ACC112 (cell line): Measurements from ENCODE around the gene HOXC13.

ENCODE experiments used
- H2AFZ ChIP-seq: fragments of 200-600 bp; sonication (generic); one replicate; pipeline ENCODE4 v1.6.0; 2017; ENCODE audit warnings: antibody characterized with exemption, low read length; ENCODE audit not compliant: unreplicated experiment
- H3K27ac ChIP-seq: fragments of 200-600 bp; sonication (generic); 2 replicates; pipeline ENCODE4 v1.5.1; 2014; ENCODE audit warnings: low read depth, mild to moderate bottlenecking, antibody characterized with exemption, low read length, moderate library complexity
- H3K27me3 ChIP-seq: fragments of 200-600 bp; sonication (generic); 2 replicates; pipeline ENCODE4 v1.6.1; 2014; ENCODE audit warnings: mild to moderate bottlenecking, antibody characterized with exemption, low read length, moderate library complexity, mixed read lengths; ENCODE audit not compliant: insufficient read depth
- H3K36me3 ChIP-seq: fragments of 200-600 bp; sonication (generic); 2 replicates; pipeline ENCODE4 v1.6.1; 2016; ENCODE audit warnings: mild to moderate bottlenecking, antibody characterized with exemption, low read length, moderate library complexity, mixed read lengths; ENCODE audit not compliant: insufficient read depth
- H3K4me1 ChIP-seq: fragments of 200-600 bp; sonication (generic); one replicate; pipeline ENCODE4 v1.6.1; 2016; ENCODE audit warnings: low read length, mixed read lengths; ENCODE audit not compliant: insufficient read depth, unreplicated experiment, control insufficient read depth
- H3K4me3 ChIP-seq: fragments of 200-600 bp; sonication (generic); 2 replicates; pipeline ENCODE4 v1.5.1; 2014; ENCODE audit warnings: mild to moderate bottlenecking, low read depth, low read length
- H3K79me2 ChIP-seq: fragments of 200-600 bp; sonication (generic); one replicate; pipeline ENCODE4 v1.6.0; 2016; ENCODE audit warnings: low read length; ENCODE audit not compliant: control insufficient read depth, unreplicated experiment, insufficient read depth

The HOXC13 gene

GRCh38 chr12:53950789-53951576, 12.4 kb downstream of the HOXC13 start:
- H3K27ac ChIP-seq, result no peak overlapping the region
- H3K36me3 ChIP-seq, result no peaks in the 10 kb centered on the region
- H3K79me2 ChIP-seq, result no peaks in the 10 kb centered on the region
- H3K4me3 ChIP-seq, result no peak overlapping the region
- H3K27me3 ChIP-seq, result peaks cover 100% of the 10 kb centered on the region
- H3K4me1 ChIP-seq, result no peaks in the 10 kb centered on the region
- no peak overlapping the region for H2AFZ ChIP-seq

DNA sequence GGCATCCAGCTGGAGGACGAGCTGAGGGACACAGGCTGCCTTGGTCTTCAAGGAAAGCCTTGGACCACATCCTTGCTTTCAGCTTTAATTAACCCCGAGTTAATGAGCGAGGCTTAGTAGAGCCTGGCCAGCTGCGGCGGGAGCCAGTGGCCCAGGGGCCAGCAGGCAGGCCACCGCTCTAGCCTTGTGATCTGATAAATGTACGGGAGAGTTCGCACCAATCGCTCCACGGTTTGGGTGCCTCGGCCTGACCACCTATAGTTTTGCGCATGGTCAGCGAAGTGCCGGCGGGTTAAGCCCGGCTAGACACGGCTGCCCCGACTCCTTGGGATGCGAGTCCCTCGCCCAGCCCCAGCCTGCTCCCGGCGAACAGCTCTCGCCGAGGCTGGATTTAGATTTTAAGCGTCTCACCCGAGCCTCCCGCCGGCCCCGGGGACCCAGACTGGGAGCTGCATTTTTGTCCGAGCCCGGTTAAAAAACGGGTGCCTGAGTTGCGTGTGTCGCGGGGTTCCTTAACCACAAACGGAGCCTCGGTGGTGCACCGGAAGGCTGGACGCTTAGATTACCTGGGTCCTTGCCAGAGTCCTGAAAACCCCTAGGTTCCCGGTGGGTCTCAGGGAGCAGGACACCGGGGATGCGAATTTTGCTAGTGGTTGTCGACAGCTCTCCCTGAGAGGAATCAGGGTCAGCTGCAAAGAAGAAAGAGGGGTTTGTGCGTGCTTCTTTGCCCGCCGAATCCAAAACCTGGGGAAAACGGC, 13.1 kb downstream of the HOXC13 start:
- Histone ChIP-seq H3K79me2 (no peaks in the 10 kb centered on the region), H3K4me3 (no peak overlapping the region), H3K27me3 (peaks cover 100% of the 10 kb centered on the region), H3K36me3 (no peaks in the 10 kb centered on the region), H3K27ac (no peak overlapping the region), H3K4me1 (no peaks in the 10 kb centered on the region), H2AFZ (no peak overlapping the region)

DNA sequence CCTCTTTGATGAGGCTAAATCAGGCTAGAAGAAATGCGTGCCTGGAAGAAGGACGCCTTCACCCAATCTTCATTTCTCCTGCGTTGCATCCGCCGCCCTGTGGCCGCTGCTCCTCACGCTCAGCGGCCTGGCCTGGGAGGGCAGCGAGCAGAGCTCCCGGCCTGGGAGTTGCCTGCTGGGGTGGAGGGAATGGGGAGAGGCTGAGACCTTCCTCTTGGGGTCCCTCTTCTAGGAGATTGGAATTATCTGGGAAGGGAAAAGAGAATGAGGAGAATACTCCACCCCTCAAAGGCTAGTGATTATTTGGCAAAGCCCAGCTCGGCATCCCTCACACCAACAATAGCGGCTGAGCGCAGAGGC, 13.7 kb downstream of the HOXC13 start:
- Histone ChIP-seq H3K4me1 (no peaks in the 10 kb centered on the region), H3K27ac (no peak overlapping the region), H2AFZ (no peak overlapping the region), H3K79me2 (no peaks in the 10 kb centered on the region), H3K36me3 (no peaks in the 10 kb centered on the region), H3K27me3 (peaks cover 100% of the 10 kb centered on the region), H3K4me3 (no peak overlapping the region)

- Histone ChIP-seq H3K4me3 (no peak overlapping the region), H2AFZ (no peak overlapping the region), H3K27me3 (peaks cover 100% of the 10 kb centered on the region), H3K27ac (no peak overlapping the region), H3K79me2 (no peaks in the 10 kb centered on the region), H3K36me3 (no peaks in the 10 kb centered on the region), H3K4me1 (no peaks in the 10 kb centered on the region)
These were observed 14.5 kb downstream of the HOXC13 start for GRCh38 chr12:53952871-53953734.

- H3K27me3 ChIP-seq, result peaks cover 100% of the 10 kb centered on the region
- H3K36me3 ChIP-seq, result no peaks in the 10 kb centered on the region
- no peak overlapping the region for H2AFZ ChIP-seq
- no peaks in the 10 kb centered on the region for H3K4me1 ChIP-seq
- H3K27ac ChIP-seq, result no peak overlapping the region
- H3K79me2 ChIP-seq, result no peaks in the 10 kb centered on the region
- no peak overlapping the region for H3K4me3 ChIP-seq
These were observed 15.4 kb downstream of the HOXC13 start for GRCh38 chr12:53953831-53954693.

- no peaks in the 10 kb centered on the region for H3K36me3 ChIP-seq
- no peaks in the 10 kb centered on the region for H3K4me1 ChIP-seq
- no peak within 1 kb of the TSS for H3K4me3 ChIP-seq
- H3K79me2 ChIP-seq, result no peaks in the 10 kb centered on the region
- H2AFZ ChIP-seq, result no peak within 1 kb of the TSS
- no peak within 1 kb of the TSS for H3K27ac ChIP-seq
- peaks cover 100% of the 10 kb centered on the region for H3K27me3 ChIP-seq
These were observed 16.0 kb downstream of the HOXC13 start, which contains the start of gene HOXC12 for GRCh38 chr12:53954694-53955035. Gene HOXC12 (plus strand): TSS chr12:53954903. CDS start chr12:53954930, 27 bp downstream.

DNA sequence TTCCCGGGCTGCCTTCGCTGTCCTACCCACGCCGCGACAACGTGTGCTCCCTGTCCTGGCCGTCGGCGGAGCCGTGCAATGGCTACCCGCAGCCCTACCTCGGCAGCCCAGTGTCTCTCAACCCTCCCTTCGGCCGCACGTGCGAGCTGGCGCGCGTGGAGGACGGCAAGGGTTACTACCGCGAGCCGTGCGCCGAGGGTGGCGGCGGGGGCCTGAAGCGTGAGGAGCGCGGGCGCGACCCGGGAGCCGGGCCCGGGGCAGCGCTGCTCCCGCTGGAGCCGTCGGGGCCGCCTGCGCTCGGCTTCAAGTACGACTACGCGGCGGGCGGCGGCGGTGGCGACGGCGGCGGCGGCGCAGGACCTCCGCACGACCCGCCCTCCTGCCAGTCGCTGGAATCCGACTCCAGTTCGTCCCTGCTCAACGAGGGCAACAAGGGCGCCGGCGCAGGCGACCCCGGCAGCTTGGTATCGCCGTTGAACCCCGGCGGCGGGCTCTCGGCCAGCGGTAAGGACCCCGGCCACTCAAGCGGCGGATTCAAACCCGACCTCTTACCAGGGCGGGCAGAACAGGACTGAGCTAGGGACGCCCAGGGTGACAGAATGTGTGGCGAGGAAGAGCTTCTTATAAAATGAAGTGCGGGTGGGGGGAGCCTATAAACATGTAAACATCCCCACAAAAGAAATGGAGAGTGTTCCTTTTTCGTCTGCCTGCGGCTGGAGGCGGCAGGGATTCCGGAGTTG, 16.6 kb downstream of the HOXC13 start:
- H3K4me1 ChIP-seq, result no peaks in the 10 kb centered on the region
- no peak overlapping the region for H3K27ac ChIP-seq
- H3K27me3 ChIP-seq, result peaks cover 100% of the 10 kb centered on the region
- H3K4me3 ChIP-seq, result no peak overlapping the region
- no peaks in the 10 kb centered on the region for H3K79me2 ChIP-seq
- no peak overlapping the region for H2AFZ ChIP-seq
- H3K36me3 ChIP-seq, result no peaks in the 10 kb centered on the region

GRCh38 chr12:53955776-53956250, 17.2 kb downstream of the HOXC13 start:
- Histone ChIP-seq H3K4me3 (no peak overlapping the region), H2AFZ (no peak overlapping the region), H3K79me2 (no peaks in the 10 kb centered on the region), H3K27ac (no peak overlapping the region), H3K36me3 (no peaks in the 10 kb centered on the region), H3K27me3 (peaks cover 100% of the 10 kb centered on the region), H3K4me1 (no peaks in the 10 kb centered on the region)

DNA sequence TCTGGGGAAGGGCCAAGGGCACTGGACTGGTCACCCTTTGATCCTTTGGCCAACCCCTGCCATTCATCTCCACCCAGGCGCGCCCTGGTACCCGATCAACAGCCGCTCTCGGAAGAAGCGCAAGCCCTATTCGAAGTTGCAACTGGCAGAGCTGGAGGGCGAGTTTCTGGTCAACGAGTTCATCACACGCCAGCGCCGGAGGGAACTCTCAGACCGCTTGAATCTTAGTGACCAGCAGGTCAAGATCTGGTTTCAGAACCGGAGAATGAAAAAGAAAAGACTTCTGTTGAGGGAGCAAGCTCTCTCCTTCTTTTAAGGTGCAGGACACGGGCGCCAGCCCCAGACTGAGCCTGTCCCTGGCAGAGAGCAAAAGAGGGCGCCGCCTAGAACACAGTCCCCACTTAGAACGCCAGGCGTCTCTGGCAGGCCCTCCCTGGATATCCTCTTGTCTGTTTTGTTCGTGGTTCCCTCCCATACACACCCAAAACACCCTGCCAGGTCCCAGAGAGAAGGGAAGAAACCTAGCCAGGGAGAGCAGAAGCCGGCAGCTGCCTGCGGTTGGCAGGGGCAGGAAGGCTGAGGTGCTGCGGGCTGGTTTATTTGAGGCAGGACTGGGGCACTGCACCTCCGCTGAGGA, 17.7 kb downstream of the HOXC13 start:
- H2AFZ ChIP-seq, result no peak overlapping the region
- peaks cover 100% of the 10 kb centered on the region for H3K27me3 ChIP-seq

More for the DNA sequence above, 17.7 kb downstream of the HOXC13 start:
- H3K36me3 ChIP-seq, result no peaks in the 10 kb centered on the region
- H3K79me2 ChIP-seq, result no peaks in the 10 kb centered on the region
- no peak overlapping the region for H3K4me3 ChIP-seq
- no peaks in the 10 kb centered on the region for H3K4me1 ChIP-seq
- H3K27ac ChIP-seq, result no peak overlapping the region
